Activated T-cell treated with anti-CD3 and anti-CD28 coated beads, Interleukin-2, amount 50 U/mL, for 72 hours (primary cell): ENCODE measurements around the gene GNGT1. TPM values are rescaled to one million over a fixed set of nuclear protein-coding genes. Genes with fewer than 3 reads are reported as not detected.
"Not testable (repeated sequence)": the region's sequence is repeated elsewhere in the genome, so short reads cannot be mapped to it uniquely, and the experiment has no call there.

Experiments
- ATAC-seq, 2 donors: fragments of 150-1000 bp; cut with Tn5 transposase; replicated peaks in 1 of 2; 2 replicates each; pipeline ENCODE4 v1.10.0; 2021; ENCODE audit warnings: moderate library complexity in 2 of 2, mild to moderate bottlenecking in 1 of 2
- DNase-seq, 2 donors: peaks; one replicate each; pipeline ENCODE4 v3.0.0; 2021 to 2022; ENCODE audit warnings: mixed read lengths in 1 of 2
- H3K27ac Mint-ChIP-seq: one replicate; pipeline ENCODE4 v1.8.0; 2022; ENCODE audit warnings: mild to moderate bottlenecking, moderate library complexity, mixed read lengths
- H3K27me3 Mint-ChIP-seq: one replicate; pipeline ENCODE4 v1.8.0; 2022; ENCODE audit warnings: low read depth, mixed read lengths
- H3K36me3 Mint-ChIP-seq, 2 donors: one replicate each; pipeline ENCODE4 v1.8.0; 2022; ENCODE audit warnings: mixed read lengths in 2 of 2, mild to moderate bottlenecking in 1 of 2; ENCODE audit not compliant: insufficient read depth in 2 of 2
- H3K4me1 Mint-ChIP-seq: one replicate; pipeline ENCODE4 v1.8.0; 2022; ENCODE audit warnings: low read depth, mixed read lengths
- H3K4me3 Mint-ChIP-seq, 2 donors: one replicate each; pipeline ENCODE4 v1.8.0; 2022; ENCODE audit warnings: mild to moderate bottlenecking in 2 of 2, mixed read lengths in 2 of 2, moderate library complexity in 2 of 2
- H3K9me3 Mint-ChIP-seq, 2 donors: one replicate each; pipeline ENCODE4 v1.8.0; 2022; ENCODE audit warnings: mixed read lengths in 2 of 2
- total RNA-seq, 2 donors: library from RNA; stranded (reverse); gene quantifications; one replicate each; pipeline ENCODE4 v1.2.3, GENCODE V29; 2022

GNGT1 gene
- total RNA-seq, 2 donors from 2014 or later, result not detected

- H3K27me3 Mint-ChIP-seq, result peaks cover 60% of the 10 kb centered on the region
- DNase-seq (no peak), ATAC-seq (no peak)
- peak overlapping the region in 1 of 2 donors; percentile 87 for H3K4me3 Mint-ChIP-seq
- no peak overlapping the region for H3K27ac Mint-ChIP-seq
- H3K9me3 Mint-ChIP-seq, result no peaks in the 10 kb centered on the region
- peaks cover 9% of the 10 kb centered on the region for H3K4me1 Mint-ChIP-seq
- no peaks in the 10 kb centered on the region for H3K36me3 Mint-ChIP-seq
Measured at GRCh38 chr7:93889261-93889660, 17.1 kb upstream of the GNGT1 start.

- ATAC-seq (peak; percentile 36 to 46), DNase-seq (peak in 1 of 2 donors; percentile 4)
- H3K4me3 Mint-ChIP-seq, result peak overlapping the region; percentile 87 to 93
- H3K27ac Mint-ChIP-seq, result no peak overlapping the region
- H3K9me3 Mint-ChIP-seq, result no peaks in the 10 kb centered on the region
- H3K4me1 Mint-ChIP-seq, result peaks cover 9% of the 10 kb centered on the region
- H3K27me3 Mint-ChIP-seq, result peaks cover 60% of the 10 kb centered on the region
- no peaks in the 10 kb centered on the region for H3K36me3 Mint-ChIP-seq
Measured at GRCh38 chr7:93890041-93890463, 16.3 kb upstream of the GNGT1 start.

DNA sequence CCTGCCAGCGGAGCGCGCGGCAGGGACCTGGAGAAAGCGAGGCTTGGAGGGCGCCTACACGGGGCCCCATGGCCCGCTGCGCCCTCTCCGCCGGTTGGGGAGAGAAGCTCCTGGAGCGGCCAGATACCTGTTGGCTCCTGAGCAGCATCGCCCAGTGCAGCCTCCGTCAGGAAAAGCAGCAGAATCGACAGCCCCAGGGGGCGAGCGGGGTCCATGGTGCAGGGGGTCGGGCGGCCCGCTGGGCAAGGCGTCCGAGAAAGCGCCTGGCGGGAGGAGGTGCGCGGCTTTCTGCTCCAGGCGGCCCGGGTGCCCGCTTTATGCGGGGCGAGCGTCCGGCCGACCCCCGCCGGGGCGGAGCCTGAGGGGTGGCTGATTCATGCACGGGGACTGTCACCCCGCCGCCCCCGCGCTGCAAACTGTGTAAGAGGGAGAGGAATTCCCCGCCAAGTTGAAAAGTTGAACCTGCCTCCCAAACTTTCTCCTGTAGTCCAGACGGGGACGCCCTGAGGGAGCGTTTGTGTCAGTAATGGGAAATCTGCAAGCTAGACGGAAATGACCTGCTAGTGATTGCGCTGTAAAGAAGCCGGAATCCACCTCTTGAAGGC is 15.8 kb upstream of the GNGT1 start, which contains the start of gene TFPI2:
Gene TFPI2, minus strand, starts transcription at position 290 of the 605 bp plus-strand sequence. Its CDS starts 75 bp downstream, at position 215.
- Mint-ChIP-seq H3K4me1 (peaks cover 9% of the 10 kb centered on the region), H3K27ac (no peak within 1 kb of the TSS), H3K27me3 (peaks cover 60% of the 10 kb centered on the region), H3K36me3 (no peaks in the 10 kb centered on the region), H3K9me3 (no peaks in the 10 kb centered on the region), H3K4me3 (peak within 1 kb of the TSS; percentile 87 to 93)
- DNase-seq, result peak; percentile 34 to 46
- ATAC-seq, result peak; percentile 72 to 74

- H3K27me3 Mint-ChIP-seq, result peaks cover 43% of the 10 kb centered on the region
- H3K4me3 Mint-ChIP-seq, result no peak overlapping the region
- H3K27ac Mint-ChIP-seq, result no peak overlapping the region
- ATAC-seq (no peak), DNase-seq (no peak)
- H3K4me1 Mint-ChIP-seq, result peaks cover 9% of the 10 kb centered on the region
- H3K9me3 Mint-ChIP-seq, result no peaks in the 10 kb centered on the region
- no peaks in the 10 kb centered on the region for H3K36me3 Mint-ChIP-seq
Measured at GRCh38 chr7:93894426-93894825, 11.9 kb upstream of the GNGT1 start.

GRCh38 chr7:93894966-93895640 is 11.3 kb upstream of the GNGT1 start:
- ATAC-seq, result no peak
- no peaks in the 10 kb centered on the region for H3K36me3 Mint-ChIP-seq
- H3K27me3 Mint-ChIP-seq, result peaks cover 42% of the 10 kb centered on the region
- no peak for DNase-seq
- peaks cover 3% of the 10 kb centered on the region for H3K4me1 Mint-ChIP-seq
- no peak overlapping the region for H3K27ac Mint-ChIP-seq
- no peaks in the 10 kb centered on the region for H3K9me3 Mint-ChIP-seq
- no peak overlapping the region for H3K4me3 Mint-ChIP-seq

DNA sequence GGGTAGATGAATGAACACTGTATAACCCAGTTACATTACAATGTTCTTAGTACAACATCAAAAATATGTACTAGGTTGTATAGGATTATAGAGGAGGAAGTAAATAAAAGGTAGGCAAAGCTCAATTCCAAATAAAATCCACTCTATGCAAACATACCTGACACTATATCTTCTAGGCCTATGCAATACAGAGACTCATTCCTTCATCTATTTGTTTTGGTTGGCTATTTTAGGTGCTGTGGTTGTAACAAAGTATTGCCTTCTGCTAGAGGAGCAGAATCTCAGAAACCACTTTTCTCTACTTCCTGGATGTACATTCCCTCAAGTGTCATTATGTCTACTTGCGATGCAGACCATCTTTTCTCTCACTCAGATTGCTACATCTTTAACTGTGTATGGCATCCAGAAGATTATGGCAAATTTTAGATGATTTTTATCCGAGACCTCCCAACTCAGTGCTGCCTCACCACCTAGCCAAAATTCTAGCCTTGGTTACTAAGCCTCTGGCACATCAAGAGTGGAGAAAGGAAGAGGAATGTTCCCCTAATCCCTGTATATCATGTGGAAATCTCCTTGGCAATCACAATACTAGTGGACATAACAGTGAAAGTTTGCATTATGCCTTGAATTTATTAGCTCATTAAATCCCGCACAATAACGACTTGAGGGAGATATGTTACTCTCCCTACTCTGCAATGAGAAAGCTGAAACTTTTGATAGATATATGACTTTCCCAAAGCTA is 10.3 kb upstream of the GNGT1 start:
- no peaks in the 10 kb centered on the region for H3K9me3 Mint-ChIP-seq
- DNase-seq, result no peak
- H3K36me3 Mint-ChIP-seq, result no peaks in the 10 kb centered on the region
- peaks cover 37% of the 10 kb centered on the region for H3K27me3 Mint-ChIP-seq
- H3K4me1 Mint-ChIP-seq, result no peaks in the 10 kb centered on the region
- no peak for ATAC-seq
- H3K27ac Mint-ChIP-seq, result no peak overlapping the region
- H3K4me3 Mint-ChIP-seq, result no peak overlapping the region

DNA sequence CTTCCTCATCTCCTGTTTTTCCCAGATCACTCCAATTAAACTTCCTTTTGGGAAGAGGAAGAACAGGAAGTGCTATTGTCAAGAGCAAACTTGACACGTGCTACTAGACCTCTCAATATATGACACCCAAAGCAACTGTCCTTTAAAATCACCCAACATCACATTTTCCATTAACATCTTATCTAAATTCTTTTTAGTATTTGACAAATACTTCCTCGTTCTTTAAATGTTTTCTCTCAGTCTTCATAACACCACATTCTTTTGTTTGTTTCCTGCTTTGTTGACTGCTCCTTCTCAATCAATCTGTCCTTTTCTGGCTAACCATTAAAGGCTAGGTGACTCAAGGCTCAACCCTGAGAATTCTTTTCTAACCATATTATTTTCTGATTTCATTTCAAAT is 8.7 kb upstream of the GNGT1 start:
- Mint-ChIP-seq H3K4me1 (no peaks in the 10 kb centered on the region), H3K36me3 (no peaks in the 10 kb centered on the region), H3K4me3 (no peak overlapping the region), H3K27me3 (peaks cover 20% of the 10 kb centered on the region), H3K27ac (no peak overlapping the region), H3K9me3 (no peaks in the 10 kb centered on the region)
- DNase-seq (no peak), ATAC-seq (no peak)

- DNase-seq (peak in 1 of 2 donors; percentile 6), ATAC-seq (no peak)
- Mint-ChIP-seq H3K27ac (no peak overlapping the region), H3K36me3 (no peaks in the 10 kb centered on the region), H3K27me3 (peaks cover 15% of the 10 kb centered on the region), H3K4me1 (no peaks in the 10 kb centered on the region), H3K4me3 (no peak overlapping the region), H3K9me3 (no peaks in the 10 kb centered on the region)
Measured at GRCh38 chr7:93902777-93903423, 3.5 kb upstream of the GNGT1 start.

DNA sequence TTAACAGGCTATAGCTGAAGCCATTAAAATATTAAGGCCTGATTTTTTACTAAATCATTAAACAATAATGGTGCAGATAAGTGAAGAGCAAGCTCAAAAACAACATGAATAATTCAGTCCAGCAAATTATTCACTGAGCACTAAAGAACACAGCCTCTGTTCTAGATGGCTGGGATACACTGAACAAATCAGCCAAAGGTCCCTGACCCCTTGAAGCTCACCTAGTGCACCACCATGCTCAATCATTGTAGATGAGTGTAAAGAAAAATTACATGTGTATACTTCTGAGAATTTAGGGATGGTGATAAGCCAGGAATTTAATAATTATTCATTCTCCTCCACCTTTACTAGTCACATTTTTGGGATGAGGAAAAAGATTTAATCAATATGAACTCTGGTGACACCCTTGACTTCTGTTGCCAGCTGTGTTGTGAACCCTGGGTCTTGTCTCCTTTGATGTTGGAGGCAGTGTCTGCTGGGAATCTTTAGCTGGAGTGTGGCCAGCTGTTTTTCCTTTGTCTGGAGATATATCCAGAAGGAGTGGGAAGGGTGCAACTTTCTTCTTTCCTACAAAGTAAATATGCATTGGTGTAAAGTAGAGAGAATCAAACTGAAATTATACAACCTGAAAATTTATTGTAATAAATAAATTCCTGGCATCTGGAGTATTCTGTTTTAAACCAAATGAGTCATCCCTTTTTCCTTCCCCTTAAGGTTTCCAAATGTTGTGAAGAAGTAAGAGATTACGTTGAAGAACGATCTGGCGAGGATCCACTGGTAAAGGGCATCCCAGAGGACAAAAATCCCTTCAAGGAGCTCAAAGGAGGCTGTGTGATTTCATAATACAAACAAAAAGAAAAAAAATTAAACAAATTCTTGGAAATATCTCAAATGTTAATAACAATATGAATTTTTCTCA is 4.0 kb downstream of the GNGT1 start:
- peaks cover 6% of the 10 kb centered on the region for H3K27me3 Mint-ChIP-seq
- no peak for DNase-seq
- H3K4me1 Mint-ChIP-seq, result no peaks in the 10 kb centered on the region
- no peak for ATAC-seq
- H3K36me3 Mint-ChIP-seq, result no peaks in the 10 kb centered on the region
- H3K9me3 Mint-ChIP-seq, result no peaks in the 10 kb centered on the region
- no peak overlapping the region for H3K27ac Mint-ChIP-seq
- H3K4me3 Mint-ChIP-seq, result no peak overlapping the region

- not testable (repeated sequence) for H3K27ac Mint-ChIP-seq, H3K36me3 Mint-ChIP-seq, ATAC-seq, H3K4me1 Mint-ChIP-seq, H3K4me3 Mint-ChIP-seq, H3K9me3 Mint-ChIP-seq, DNase-seq, H3K27me3 Mint-ChIP-seq
Measured at GRCh38 chr7:93911242-93911641, 4.9 kb downstream of the GNGT1 start.

- H3K4me3 Mint-ChIP-seq, H3K4me1 Mint-ChIP-seq, H3K36me3 Mint-ChIP-seq, H3K9me3 Mint-ChIP-seq, H3K27ac Mint-ChIP-seq, DNase-seq, H3K27me3 Mint-ChIP-seq: not testable (repeated sequence)
- peak; percentile 39 to 63 for ATAC-seq
Measured at GRCh38 chr7:93911661-93912060, 5.3 kb downstream of the GNGT1 start.

- ATAC-seq (no peak), DNase-seq (no peak)
- Mint-ChIP-seq H3K4me1 (no peaks in the 10 kb centered on the region), H3K27me3 (peaks cover 11% of the 10 kb centered on the region), H3K4me3 (no peak overlapping the region), H3K9me3 (no peaks in the 10 kb centered on the region), H3K27ac (no peak overlapping the region), H3K36me3 (no peaks in the 10 kb centered on the region)
Measured at GRCh38 chr7:93913197-93913596, 6.8 kb downstream of the GNGT1 start.
